Parathyroid adenoma (tissue), 2 donors: ENCODE results near the gene SCFD2.

Experiments
- H2AFZ ChIP-seq: fragments of 300-600 bp; sonication (generic); one replicate; pipeline ENCODE4 v1.7.0; 2017; ENCODE audit warnings: antibody characterized with exemption, mild to moderate bottlenecking
- H3K27ac ChIP-seq: fragments of 300-600 bp; sonication (generic); one replicate; pipeline ENCODE4 v1.7.0; 2017
- H3K27me3 ChIP-seq: fragments of 300-600 bp; sonication (generic); one replicate; pipeline ENCODE4 v1.7.0; 2017; ENCODE audit warnings: low read length; ENCODE audit not compliant: control insufficient read depth, insufficient read depth
- H3K36me3 ChIP-seq: fragments of 300-600 bp; sonication (generic); one replicate; pipeline ENCODE4 v1.7.0; 2017; ENCODE audit warnings: low read length; ENCODE audit not compliant: control insufficient read depth, insufficient read depth
- H3K4me1 ChIP-seq: fragments of 300-600 bp; sonication (generic); one replicate; pipeline ENCODE4 v1.7.0; 2017; ENCODE audit warnings: control low read depth
- H3K4me2 ChIP-seq: fragments of 300-600 bp; sonication (generic); one replicate; pipeline ENCODE4 v1.7.0; 2017; ENCODE audit warnings: low read length
- H3K4me3 ChIP-seq: fragments of 300-600 bp; sonication (generic); one replicate; pipeline ENCODE4 v1.7.0; 2017; ENCODE audit warnings: low read depth, low read length
- H3K79me2 ChIP-seq: fragments of 300-600 bp; sonication (generic); one replicate; pipeline ENCODE4 v1.7.0; 2017; ENCODE audit warnings: control low read depth
- H3K9ac ChIP-seq: fragments of 300-600 bp; sonication (generic); one replicate; pipeline ENCODE4 v1.7.0; 2017; ENCODE audit warnings: mild to moderate bottlenecking
- H3K9me3 ChIP-seq: fragments of 300-600 bp; sonication (generic); one replicate; pipeline ENCODE4 v1.7.0; 2017; ENCODE audit warnings: low read length; ENCODE audit not compliant: control insufficient read depth
- TF ChIP-seq, protein P1 (sequence below): fragments of 300-600 bp; sonication (generic); IDR thresholded peaks from one replicate; pipeline ENCODE4 v1.7.0; 2017; ENCODE audit warnings: antibody characterized with exemption, mild to moderate bottlenecking
- donor health status: primary hyperparathyroidism.

SCFD2 gene

DNA sequence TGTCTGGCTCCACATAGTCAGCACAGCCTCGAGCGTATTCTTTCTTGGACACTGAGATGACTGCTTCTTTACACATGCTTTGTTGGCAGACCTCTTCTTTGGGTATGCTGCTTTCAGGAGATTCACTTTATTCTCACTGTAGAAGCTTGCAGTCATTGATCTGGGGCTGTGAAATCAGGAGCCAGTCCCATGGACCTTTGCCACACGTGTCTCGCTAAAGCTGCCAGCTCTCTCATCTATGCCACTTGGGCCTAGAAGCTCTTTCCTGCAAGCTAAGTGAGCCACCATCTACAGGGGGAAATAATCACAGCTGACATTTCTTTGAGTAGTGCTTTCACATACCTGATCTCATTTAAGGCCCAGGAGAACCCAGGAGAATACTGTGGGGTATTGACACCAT lies 498.7 kb downstream of the SCFD2 start:
- Histone ChIP-seq H3K9ac (no peak overlapping the region), H3K27me3 (no peaks in the 10 kb centered on the region), H3K27ac (no peak overlapping the region), H3K36me3 (no peaks in the 10 kb centered on the region), H3K9me3 (no peaks in the 10 kb centered on the region), H3K79me2 (no peaks in the 10 kb centered on the region), H3K4me1 (no peaks in the 10 kb centered on the region), H3K4me2 (no peak overlapping the region), H2AFZ (no peak overlapping the region), H3K4me3 (no peak overlapping the region)
- TF ChIP-seq, protein P1, sequence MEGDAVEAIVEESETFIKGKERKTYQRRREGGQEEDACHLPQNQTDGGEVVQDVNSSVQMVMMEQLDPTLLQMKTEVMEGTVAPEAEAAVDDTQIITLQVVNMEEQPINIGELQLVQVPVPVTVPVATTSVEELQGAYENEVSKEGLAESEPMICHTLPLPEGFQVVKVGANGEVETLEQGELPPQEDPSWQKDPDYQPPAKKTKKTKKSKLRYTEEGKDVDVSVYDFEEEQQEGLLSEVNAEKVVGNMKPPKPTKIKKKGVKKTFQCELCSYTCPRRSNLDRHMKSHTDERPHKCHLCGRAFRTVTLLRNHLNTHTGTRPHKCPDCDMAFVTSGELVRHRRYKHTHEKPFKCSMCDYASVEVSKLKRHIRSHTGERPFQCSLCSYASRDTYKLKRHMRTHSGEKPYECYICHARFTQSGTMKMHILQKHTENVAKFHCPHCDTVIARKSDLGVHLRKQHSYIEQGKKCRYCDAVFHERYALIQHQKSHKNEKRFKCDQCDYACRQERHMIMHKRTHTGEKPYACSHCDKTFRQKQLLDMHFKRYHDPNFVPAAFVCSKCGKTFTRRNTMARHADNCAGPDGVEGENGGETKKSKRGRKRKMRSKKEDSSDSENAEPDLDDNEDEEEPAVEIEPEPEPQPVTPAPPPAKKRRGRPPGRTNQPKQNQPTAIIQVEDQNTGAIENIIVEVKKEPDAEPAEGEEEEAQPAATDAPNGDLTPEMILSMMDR: no peak

DNA sequence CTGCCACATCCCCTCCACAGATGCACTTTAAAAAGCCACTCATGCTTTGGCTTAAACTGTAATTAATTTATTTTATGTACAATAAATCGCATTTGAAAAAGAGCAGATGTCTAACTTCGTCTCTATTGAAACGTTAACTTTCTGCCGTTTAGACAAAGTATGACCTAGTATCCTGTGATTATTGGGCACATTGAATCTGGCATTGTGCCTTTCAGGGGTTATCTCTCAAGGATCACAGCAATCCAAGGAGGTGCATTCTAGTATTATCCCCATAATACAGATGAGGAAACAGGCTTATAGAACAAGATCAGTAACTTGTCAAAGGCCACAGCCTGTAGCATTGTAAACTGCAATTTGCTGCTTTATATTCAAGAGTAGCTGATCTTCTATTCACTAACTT lies 499.1 kb downstream of the SCFD2 start:
- Histone ChIP-seq H2AFZ (no peak overlapping the region), H3K27ac (no peak overlapping the region), H3K79me2 (no peaks in the 10 kb centered on the region), H3K4me2 (no peak overlapping the region), H3K27me3 (no peaks in the 10 kb centered on the region), H3K4me1 (no peaks in the 10 kb centered on the region), H3K9ac (no peak overlapping the region), H3K36me3 (no peaks in the 10 kb centered on the region), H3K9me3 (no peaks in the 10 kb centered on the region), H3K4me3 (no peak overlapping the region)
- TF ChIP-seq, protein P1: no peak

GRCh38 chr4:52865300-52865699 lies 500.6 kb downstream of the SCFD2 start:
- H3K9me3 ChIP-seq: no peaks in the 10 kb centered on the region
- H3K27me3 ChIP-seq: no peaks in the 10 kb centered on the region
- no peak overlapping the region for H2AFZ ChIP-seq
- no peaks in the 10 kb centered on the region for H3K79me2 ChIP-seq
- H3K4me3 ChIP-seq: no peak overlapping the region
- H3K4me2 ChIP-seq: no peak overlapping the region
- H3K4me1 ChIP-seq: no peaks in the 10 kb centered on the region
- TF ChIP-seq, protein P1: no peak
- no peak overlapping the region for H3K27ac ChIP-seq
- no peaks in the 10 kb centered on the region for H3K36me3 ChIP-seq
- no peak overlapping the region for H3K9ac ChIP-seq

DNA sequence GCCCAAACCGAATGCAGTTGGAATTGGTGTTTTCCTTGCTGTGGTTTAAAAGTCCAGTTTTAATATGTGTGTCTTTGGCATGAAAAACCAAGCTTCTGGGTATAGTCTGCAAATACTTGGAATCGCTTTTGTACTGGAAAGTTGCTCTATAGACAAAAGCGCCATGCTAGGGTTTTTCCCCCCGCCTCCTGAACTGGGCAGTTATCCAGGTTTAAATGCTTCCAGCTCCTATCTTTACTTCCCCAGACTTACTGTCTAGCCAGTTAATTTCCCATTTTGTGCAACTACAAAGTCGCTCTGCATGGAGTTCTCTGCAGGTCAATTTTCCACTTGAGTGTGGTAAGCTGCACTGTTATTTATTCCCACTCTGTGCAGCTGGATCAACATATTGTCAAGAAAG lies 501.1 kb downstream of the SCFD2 start:
- no peak overlapping the region for H3K27ac ChIP-seq
- H3K36me3 ChIP-seq: no peaks in the 10 kb centered on the region
- TF ChIP-seq, protein P1: no peak
- H3K9me3 ChIP-seq: no peaks in the 10 kb centered on the region
- H2AFZ ChIP-seq: no peak overlapping the region
- no peaks in the 10 kb centered on the region for H3K4me1 ChIP-seq
- no peaks in the 10 kb centered on the region for H3K79me2 ChIP-seq
- no peak overlapping the region for H3K4me2 ChIP-seq
- no peak overlapping the region for H3K4me3 ChIP-seq
- no peak overlapping the region for H3K9ac ChIP-seq
- H3K27me3 ChIP-seq: no peaks in the 10 kb centered on the region

- Histone ChIP-seq H3K4me2 (no peak overlapping the region), H3K4me3 (no peak overlapping the region), H2AFZ (no peak overlapping the region), H3K4me1 (no peaks in the 10 kb centered on the region), H3K9ac (no peak overlapping the region), H3K36me3 (no peaks in the 10 kb centered on the region), H3K9me3 (no peaks in the 10 kb centered on the region), H3K27ac (no peak overlapping the region), H3K27me3 (no peaks in the 10 kb centered on the region), H3K79me2 (no peaks in the 10 kb centered on the region)
- TF ChIP-seq, protein P1: no peak
Measured at GRCh38 chr4:52863324-52863723, 502.5 kb downstream of the SCFD2 start.
